Spinal cord (tissue), 10 donors: ENCODE measurements around the gene SETD1A. TPM values are rescaled to one million over a fixed set of nuclear protein-coding genes. Genes with fewer than 3 reads are reported as not detected.

ENCODE experiments used
- DNase-seq, 6 donors: peaks; one replicate each; pipeline versions ENCODE4 v3.0.0 to v3.0.0-alpha.2; 2013 to 2015; ENCODE audit warnings: low spot score in 6 of 6, low read depth in 4 of 6
- H3K27ac ChIP-seq: one replicate; pipeline ENCODE4 v1.5.1; 2013; ENCODE audit warnings: low read depth, low read length, control low read depth
- H3K27me3 ChIP-seq: one replicate; pipeline ENCODE4 v1.6.1; 2013; ENCODE audit warnings: low read length; ENCODE audit not compliant: control insufficient read depth, insufficient read depth
- H3K36me3 ChIP-seq: one replicate; pipeline ENCODE4 v1.6.1; 2013; ENCODE audit warnings: low read length; ENCODE audit not compliant: control insufficient read depth, insufficient read depth
- H3K4me1 ChIP-seq: one replicate; pipeline ENCODE4 v1.6.1; 2013; ENCODE audit warnings: low read length; ENCODE audit not compliant: control insufficient read depth, insufficient read depth
- H3K4me3 ChIP-seq: one replicate; pipeline ENCODE4 v1.5.1; 2013; ENCODE audit warnings: low read depth, low read length, control low read depth
- H3K9me3 ChIP-seq: one replicate; pipeline ENCODE4 v1.6.1; 2013; ENCODE audit warnings: low read length; ENCODE audit not compliant: control insufficient read depth, insufficient read depth
- WGBS: methylation state at CpG from one replicate; pipeline ENCODE4 v1.1.5; 2013; ENCODE audit warnings: missing lambda C conversion rate; ENCODE audit not compliant: insufficient coverage; 5-methylcytosine and 5-hydroxymethylcytosine counted together
- polyA plus RNA-seq, 2 donors: library from polyadenylated mRNA; unstranded; fragments of 120-200 nt; gene quantifications; one replicate each; pipeline ENCODE4 v1.2.1, GENCODE V29; 2013; ENCODE audit not compliant: insufficient read length in 2 of 2
- total RNA-seq, 2 donors: library from RNA; depleted of rRNA in 1 of 2; stranded (reverse); fragments of 120-200 nt in 1 of 2; fragments of >200 nt in 1 of 2; gene quantifications; one replicate each; pipeline versions ENCODE4 v1.2.3 to v1.2.4, GENCODE V29; 2013 to 2014
- donor health status: healthy.

The SETD1A gene
- total and polyA plus RNA-seq, 4 donors: 2.3 to 17.4 (median 10.8) TPM

DNA sequence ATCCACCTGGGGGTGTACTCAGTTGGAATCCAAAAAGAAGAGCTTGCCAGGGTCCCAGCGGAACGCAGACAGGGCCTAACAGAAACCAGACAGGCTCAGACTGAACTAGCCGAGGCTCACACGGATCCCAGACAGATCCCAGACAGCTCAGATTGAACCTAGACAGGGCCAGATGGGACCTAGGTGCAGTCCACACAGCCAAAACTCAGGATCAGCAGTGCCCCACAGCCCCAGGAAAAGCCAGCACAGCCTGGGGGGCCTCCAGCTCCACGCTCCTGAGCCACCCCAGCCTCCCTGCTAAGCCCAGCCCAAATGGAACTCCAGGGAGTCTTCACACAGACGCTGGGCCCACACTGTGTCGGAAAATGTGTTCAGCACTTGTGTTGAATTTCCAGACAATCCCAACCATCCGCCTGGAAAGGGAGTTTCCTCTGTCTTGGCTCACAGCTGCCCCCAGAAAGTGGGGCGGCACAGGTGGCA lies 45.3 kb downstream of the SETD1A start:
- no peak overlapping the region for H3K27ac ChIP-seq
- no peaks in the 10 kb centered on the region for H3K27me3 ChIP-seq
- DNase-seq: no peak
- WGBS: 79% methylated on average over 9 of the region's 9 CpGs
- peaks cover 11% of the 10 kb centered on the region for H3K4me1 ChIP-seq
- H3K4me3 ChIP-seq: no peak overlapping the region
- H3K9me3 ChIP-seq: no peaks in the 10 kb centered on the region
- H3K36me3 ChIP-seq: peaks cover 58% of the 10 kb centered on the region

GRCh38 chr16:31003744-31004143 lies 46.2 kb downstream of the SETD1A start:
- DNase-seq: no peak
- Histone ChIP-seq H3K4me1 (peaks cover 11% of the 10 kb centered on the region), H3K36me3 (peaks cover 54% of the 10 kb centered on the region), H3K9me3 (no peaks in the 10 kb centered on the region), H3K4me3 (no peak overlapping the region), H3K27ac (no peak overlapping the region), H3K27me3 (no peaks in the 10 kb centered on the region)
- WGBS: 93% methylated on average over 3 of the region's 6 CpGs

- H3K36me3 ChIP-seq: peaks cover 50% of the 10 kb centered on the region
- no peak for DNase-seq
- no peaks in the 10 kb centered on the region for H3K9me3 ChIP-seq
- no peaks in the 10 kb centered on the region for H3K27me3 ChIP-seq
- H3K4me3 ChIP-seq: no peak overlapping the region
- peaks cover 19% of the 10 kb centered on the region for H3K4me1 ChIP-seq
- no peak overlapping the region for H3K27ac ChIP-seq
- WGBS: 78% methylated on average over 2 of the region's 2 CpGs
These were observed 47.1 kb downstream of the SETD1A start for GRCh38 chr16:31004658-31005057.

GRCh38 chr16:31005350-31006085 lies 48.0 kb downstream of the SETD1A start:
- 81% methylated on average over 11 of the region's 16 CpGs for WGBS
- Histone ChIP-seq H3K36me3 (peaks cover 45% of the 10 kb centered on the region), H3K9me3 (no peaks in the 10 kb centered on the region), H3K4me1 (peaks cover 25% of the 10 kb centered on the region), H3K4me3 (no peak overlapping the region), H3K27ac (no peak overlapping the region), H3K27me3 (no peaks in the 10 kb centered on the region)
- no peak for DNase-seq

DNA sequence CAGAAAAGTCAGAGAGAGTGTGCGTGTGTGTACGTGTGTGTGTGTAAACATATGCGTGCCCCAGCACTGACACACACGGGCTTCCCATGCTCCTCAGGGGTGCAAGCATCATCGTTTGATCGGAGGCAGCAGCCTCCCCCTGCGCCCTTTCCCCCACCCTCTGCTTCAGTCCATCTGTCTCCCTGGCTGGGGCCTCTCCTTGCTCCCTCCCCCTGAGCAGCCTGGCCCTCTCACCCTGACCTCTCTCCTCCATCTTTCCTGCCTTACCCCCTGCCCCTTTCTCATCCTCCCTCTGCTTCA lies 48.5 kb downstream of the SETD1A start:
- no peak for DNase-seq
- peaks cover 28% of the 10 kb centered on the region for H3K4me1 ChIP-seq
- peaks cover 40% of the 10 kb centered on the region for H3K36me3 ChIP-seq
- H3K4me3 ChIP-seq: no peak overlapping the region
- no peaks in the 10 kb centered on the region for H3K27me3 ChIP-seq
- 29% methylated on average over 3 of the region's 7 CpGs for WGBS
- no peak overlapping the region for H3K27ac ChIP-seq
- no peaks in the 10 kb centered on the region for H3K9me3 ChIP-seq

DNA sequence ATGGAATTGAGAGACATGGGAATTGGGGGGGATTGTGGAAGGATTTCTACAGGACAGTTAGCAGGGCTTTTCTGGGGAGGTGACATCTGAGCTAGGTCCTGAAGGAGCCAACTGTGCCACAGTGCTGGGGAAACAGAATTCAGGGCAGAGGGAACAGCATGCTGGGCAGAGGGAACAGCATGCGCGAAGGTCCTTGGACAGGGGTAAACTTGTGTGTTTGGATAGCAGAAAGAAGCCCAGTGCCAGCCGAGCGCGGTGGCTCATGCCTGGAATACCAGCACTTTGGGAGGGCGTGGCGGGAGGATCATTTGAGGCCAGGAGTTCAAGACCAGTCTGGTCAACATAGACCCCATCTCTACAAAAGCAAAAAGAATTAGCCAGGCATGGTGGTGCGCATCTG lies 49.0 kb downstream of the SETD1A start:
- no peak for DNase-seq
- H3K27ac ChIP-seq: no peak overlapping the region
- WGBS: 90% methylated on average over 8 of the region's 8 CpGs
- H3K9me3 ChIP-seq: no peaks in the 10 kb centered on the region
- H3K4me3 ChIP-seq: no peak overlapping the region
- H3K36me3 ChIP-seq: peaks cover 35% of the 10 kb centered on the region
- H3K27me3 ChIP-seq: no peaks in the 10 kb centered on the region
- H3K4me1 ChIP-seq: peaks cover 33% of the 10 kb centered on the region

GRCh38 chr16:31007684-31008083 lies 50.1 kb downstream of the SETD1A start:
- H3K4me1 ChIP-seq: peaks cover 33% of the 10 kb centered on the region
- no peak overlapping the region for H3K27ac ChIP-seq
- H3K9me3 ChIP-seq: no peaks in the 10 kb centered on the region
- H3K27me3 ChIP-seq: no peaks in the 10 kb centered on the region
- DNase-seq: no peak
- no peak overlapping the region for H3K4me3 ChIP-seq
- WGBS: 55% methylated on average over 4 of the region's 6 CpGs
- H3K36me3 ChIP-seq: peaks cover 27% of the 10 kb centered on the region

DNA sequence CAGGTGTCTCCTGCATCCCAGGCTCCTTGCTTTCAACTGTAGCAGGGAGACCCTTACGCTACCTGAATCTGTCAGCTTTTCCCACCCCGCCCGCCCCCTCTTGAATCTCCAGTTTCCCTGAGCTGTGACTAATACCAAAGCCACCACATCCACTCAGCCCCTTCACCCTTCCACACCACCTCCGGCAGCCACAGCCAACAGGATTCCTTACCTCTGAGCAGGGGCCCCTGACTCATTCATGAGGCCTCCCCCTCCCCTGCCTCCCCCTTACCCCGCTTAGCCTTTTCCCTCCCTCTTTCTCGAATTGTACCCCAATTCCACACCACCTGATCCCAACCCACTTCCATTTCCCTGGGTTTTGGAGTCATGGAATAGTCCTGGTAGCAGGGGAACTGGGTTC lies 50.6 kb downstream of the SETD1A start:
- WGBS: 82% methylated on average over 2 of the region's 6 CpGs
- DNase-seq: no peak
- Histone ChIP-seq H3K4me1 (peaks cover 28% of the 10 kb centered on the region), H3K27ac (no peak overlapping the region), H3K36me3 (peaks cover 23% of the 10 kb centered on the region), H3K4me3 (no peak overlapping the region), H3K9me3 (no peaks in the 10 kb centered on the region), H3K27me3 (no peaks in the 10 kb centered on the region)

DNA sequence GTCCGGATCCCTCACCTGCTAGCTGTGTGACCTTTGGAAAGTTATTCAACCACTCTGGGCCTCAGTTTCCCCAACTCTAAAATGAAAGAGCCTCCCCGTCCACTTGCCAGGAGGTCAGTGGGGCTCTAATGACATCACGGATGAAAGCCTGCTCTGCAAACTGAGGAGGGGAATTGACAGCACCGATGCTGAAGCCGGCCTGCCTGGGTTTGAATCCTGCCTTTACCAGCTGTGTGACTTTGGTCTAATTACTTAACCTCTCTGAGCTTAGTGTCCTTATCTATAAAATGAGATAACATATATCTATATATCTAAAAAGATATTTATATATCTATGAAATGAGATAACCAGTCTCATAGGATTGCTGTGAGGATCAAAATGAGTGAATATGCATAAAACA lies 51.0 kb downstream of the SETD1A start:
- Histone ChIP-seq H3K9me3 (no peaks in the 10 kb centered on the region), H3K4me3 (no peak overlapping the region), H3K4me1 (peaks cover 25% of the 10 kb centered on the region), H3K36me3 (peaks cover 20% of the 10 kb centered on the region), H3K27me3 (no peaks in the 10 kb centered on the region), H3K27ac (no peak overlapping the region)
- no peak for DNase-seq
- 96% methylated on average over 4 of the region's 5 CpGs for WGBS

GRCh38 chr16:31009120-31009519 lies 51.6 kb downstream of the SETD1A start:
- no peak overlapping the region for H3K27ac ChIP-seq

More at GRCh38 chr16:31009120-31009519, 51.6 kb downstream of the SETD1A start:
- Histone ChIP-seq H3K4me3 (peak overlapping the region; percentile 40), H3K36me3 (peaks cover 20% of the 10 kb centered on the region), H3K27me3 (no peaks in the 10 kb centered on the region), H3K9me3 (no peaks in the 10 kb centered on the region), H3K4me1 (peaks cover 25% of the 10 kb centered on the region)
- 75% methylated on average over 7 of the region's 7 CpGs for WGBS
- DNase-seq: no peak
